ENCODE data around the gene TSHZ2. TPM values are rescaled to one million over a fixed set of nuclear protein-coding genes. Genes with fewer than 3 reads are reported as not detected.

Gene TSHZ2
- total and polyA plus RNA-seq, 2 donors, result 6.5 to 35.0 TPM

GRCh38 chr20:52996130-52996529, 24.0 kb downstream of the TSHZ2 start:
- no peaks in the 10 kb centered on the region for H3K36me3 ChIP-seq (ENCODE audit: insufficient read depth)
- no peaks in the 10 kb centered on the region for H3K4me1 ChIP-seq (ENCODE audit: insufficient read depth)
- no peak overlapping the region for H3K4me3 ChIP-seq (ENCODE audit: low read depth, low read length)
- no peak for DNase-seq (ENCODE audit: extremely low spot score)
- no peak overlapping the region for H3K27ac ChIP-seq (ENCODE audit: low read depth)
- 100% methylated on average over 1 of the region's 1 CpG for WGBS

- Histone ChIP-seq H3K36me3 (ENCODE audit: insufficient read depth) (no peaks in the 10 kb centered on the region), H3K4me1 (ENCODE audit: insufficient read depth) (no peaks in the 10 kb centered on the region), H3K4me3 (ENCODE audit: low read depth, low read length) (no peak overlapping the region), H3K27ac (ENCODE audit: low read depth) (no peak overlapping the region)
- no peak for DNase-seq (ENCODE audit: extremely low spot score)
- 86% methylated on average over 6 of the region's 6 CpGs for WGBS
Measured at GRCh38 chr20:52996658-52997057, 24.5 kb downstream of the TSHZ2 start.

- no peak for DNase-seq (ENCODE audit: extremely low spot score)
- H3K27ac ChIP-seq (ENCODE audit: low read depth), result no peak overlapping the region
- H3K4me1 ChIP-seq (ENCODE audit: insufficient read depth), result no peaks in the 10 kb centered on the region
- H3K36me3 ChIP-seq (ENCODE audit: insufficient read depth), result no peaks in the 10 kb centered on the region
- H3K4me3 ChIP-seq (ENCODE audit: low read depth, low read length), result no peak overlapping the region
- 97% methylated on average over 6 of the region's 6 CpGs for WGBS
Measured at GRCh38 chr20:52998268-52998667, 26.1 kb downstream of the TSHZ2 start.

- H3K4me1 ChIP-seq (ENCODE audit: insufficient read depth), result no peaks in the 10 kb centered on the region
- H3K4me3 ChIP-seq (ENCODE audit: low read depth, low read length), result no peak overlapping the region
- H3K36me3 ChIP-seq (ENCODE audit: insufficient read depth), result no peaks in the 10 kb centered on the region
- no peak for DNase-seq (ENCODE audit: extremely low spot score)
- WGBS, result 71% methylated on average over 2 of the region's 2 CpGs
- no peak overlapping the region for H3K27ac ChIP-seq (ENCODE audit: low read depth)
Measured at GRCh38 chr20:52999040-52999439, 26.9 kb downstream of the TSHZ2 start.

GRCh38 chr20:53001498-53002301, 29.5 kb downstream of the TSHZ2 start:
- no peak for DNase-seq (ENCODE audit: extremely low spot score)
- no peak overlapping the region for H3K27ac ChIP-seq (ENCODE audit: low read depth)
- WGBS, result 57% methylated on average over 9 of the region's 9 CpGs
- no peaks in the 10 kb centered on the region for H3K36me3 ChIP-seq (ENCODE audit: insufficient read depth)
- peaks cover 1% of the 10 kb centered on the region for H3K4me1 ChIP-seq (ENCODE audit: insufficient read depth)
- no peak overlapping the region for H3K4me3 ChIP-seq (ENCODE audit: low read depth, low read length)

- Histone ChIP-seq H3K27ac (ENCODE audit: low read depth) (no peak overlapping the region), H3K4me1 (ENCODE audit: insufficient read depth) (peaks cover 1% of the 10 kb centered on the region), H3K4me3 (ENCODE audit: low read depth, low read length) (no peak overlapping the region), H3K36me3 (ENCODE audit: insufficient read depth) (no peaks in the 10 kb centered on the region)
- no peak for DNase-seq (ENCODE audit: extremely low spot score)
- WGBS, result 76% methylated on average over 5 of the region's 5 CpGs
Measured at GRCh38 chr20:53002786-53003185, 30.6 kb downstream of the TSHZ2 start.

GRCh38 chr20:53003420-53004154, 31.4 kb downstream of the TSHZ2 start:
- WGBS, result 81% methylated on average over 10 of the region's 10 CpGs
- no peak overlapping the region for H3K27ac ChIP-seq (ENCODE audit: low read depth)
- H3K36me3 ChIP-seq (ENCODE audit: insufficient read depth), result no peaks in the 10 kb centered on the region
- peaks cover 1% of the 10 kb centered on the region for H3K4me1 ChIP-seq (ENCODE audit: insufficient read depth)
- DNase-seq (ENCODE audit: extremely low spot score), result no peak
- H3K4me3 ChIP-seq (ENCODE audit: low read depth, low read length), result no peak overlapping the region

GRCh38 chr20:53004267-53004813, 32.2 kb downstream of the TSHZ2 start:
- no peak for DNase-seq (ENCODE audit: extremely low spot score)
- 89% methylated on average over 9 of the region's 9 CpGs for WGBS
- no peak overlapping the region for H3K4me3 ChIP-seq (ENCODE audit: low read depth, low read length)
- H3K27ac ChIP-seq (ENCODE audit: low read depth), result no peak overlapping the region
- H3K36me3 ChIP-seq (ENCODE audit: insufficient read depth), result no peaks in the 10 kb centered on the region
- peaks cover 1% of the 10 kb centered on the region for H3K4me1 ChIP-seq (ENCODE audit: insufficient read depth)

- Histone ChIP-seq H3K4me3 (ENCODE audit: low read depth, low read length) (no peak overlapping the region), H3K4me1 (ENCODE audit: insufficient read depth) (peaks cover under 1% of the 10 kb centered on the region), H3K36me3 (ENCODE audit: insufficient read depth) (no peaks in the 10 kb centered on the region), H3K27ac (ENCODE audit: low read depth) (no peak overlapping the region)
- DNase-seq (ENCODE audit: extremely low spot score), result no peak
- WGBS, result 87% methylated on average over 5 of the region's 5 CpGs
Measured at GRCh38 chr20:53009979-53010735, 38.0 kb downstream of the TSHZ2 start.

GRCh38 chr20:53011640-53012039, 39.5 kb downstream of the TSHZ2 start:
- Histone ChIP-seq H3K4me3 (ENCODE audit: low read depth, low read length) (no peak overlapping the region), H3K36me3 (ENCODE audit: insufficient read depth) (no peaks in the 10 kb centered on the region), H3K27ac (ENCODE audit: low read depth) (no peak overlapping the region), H3K4me1 (ENCODE audit: insufficient read depth) (no peaks in the 10 kb centered on the region)
- WGBS, result 89% methylated on average over 2 of the region's 2 CpGs
- DNase-seq (ENCODE audit: extremely low spot score), result no peak

GRCh38 chr20:53013183-53013582, 41.0 kb downstream of the TSHZ2 start:
- no peak overlapping the region for H3K4me3 ChIP-seq (ENCODE audit: low read depth, low read length)
- H3K4me1 ChIP-seq (ENCODE audit: insufficient read depth), result no peaks in the 10 kb centered on the region
- H3K36me3 ChIP-seq (ENCODE audit: insufficient read depth), result no peaks in the 10 kb centered on the region
- 87% methylated on average over 2 of the region's 2 CpGs for WGBS
- no peak overlapping the region for H3K27ac ChIP-seq (ENCODE audit: low read depth)
- DNase-seq (ENCODE audit: extremely low spot score), result no peak

GRCh38 chr20:53013847-53014246, 41.7 kb downstream of the TSHZ2 start:
- Histone ChIP-seq H3K27ac (ENCODE audit: low read depth) (no peak overlapping the region), H3K36me3 (ENCODE audit: insufficient read depth) (no peaks in the 10 kb centered on the region), H3K4me1 (ENCODE audit: insufficient read depth) (no peaks in the 10 kb centered on the region), H3K4me3 (ENCODE audit: low read depth, low read length) (no peak overlapping the region)
- WGBS, result 56% methylated on average over 4 of the region's 4 CpGs
- no peak for DNase-seq (ENCODE audit: extremely low spot score)

GRCh38 chr20:53016071-53016470, 43.9 kb downstream of the TSHZ2 start:
- no peaks in the 10 kb centered on the region for H3K36me3 ChIP-seq (ENCODE audit: insufficient read depth)
- no peak overlapping the region for H3K27ac ChIP-seq (ENCODE audit: low read depth)
- H3K4me3 ChIP-seq (ENCODE audit: low read depth, low read length), result no peak overlapping the region
- 96% methylated on average over 2 of the region's 2 CpGs for WGBS
- H3K4me1 ChIP-seq (ENCODE audit: insufficient read depth), result peaks cover 2% of the 10 kb centered on the region
- DNase-seq (ENCODE audit: extremely low spot score), result no peak
